Smooth muscle cell (in vitro differentiated cells): ENCODE data around the gene MRPL14. TPM values are rescaled to one million over a fixed set of nuclear protein-coding genes. Genes with fewer than 3 reads are reported as not detected.

Experiments
- DNase-seq: peaks from one replicate; lab custom pipeline; 2025; ENCODE audit not compliant: unreplicated experiment; lab: John Stamatoyannopoulos, UW
- H2AFZ ChIP-seq: fragments of 200-600 bp; sonication (generic); 2 replicates; pipeline ENCODE4 v1.6.0; 2016; ENCODE audit warnings: antibody characterized with exemption, low read depth, mild to moderate bottlenecking
- H3F3A ChIP-seq: fragments of 200-600 bp; sonication (generic); 2 replicates; pipeline ENCODE4 v1.6.0; 2017; ENCODE audit warnings: antibody characterized with exemption, low read depth
- H3K27ac ChIP-seq: fragments of 200-600 bp; sonication (generic); 2 replicates; pipeline ENCODE4 v1.5.1; 2016; ENCODE audit warnings: low read depth, mild to moderate bottlenecking
- H3K27me3 ChIP-seq: fragments of 200-600 bp; sonication (generic); 2 replicates; pipeline ENCODE4 v1.6.1; 2016; ENCODE audit warnings: low read depth, mild to moderate bottlenecking
- H3K36me3 ChIP-seq: fragments of 200-600 bp; sonication (generic); 2 replicates; pipeline ENCODE4 v1.5.1; 2016; ENCODE audit warnings: low read depth
- H3K4me1 ChIP-seq: fragments of 200-600 bp; sonication (generic); 2 replicates; pipeline ENCODE4 v1.5.1; 2016; ENCODE audit warnings: low read depth
- H3K4me2 ChIP-seq: fragments of 200-600 bp; sonication (generic); 2 replicates; pipeline ENCODE4 v1.6.0; 2016; ENCODE audit warnings: mild to moderate bottlenecking
- H3K4me3 ChIP-seq: fragments of 200-600 bp; sonication (generic); 2 replicates; pipeline ENCODE4 v1.5.1; 2016; ENCODE audit warnings: mild to moderate bottlenecking
- H3K79me2 ChIP-seq: fragments of 200-600 bp; sonication (generic); 2 replicates; pipeline ENCODE4 v1.6.0; 2016; ENCODE audit warnings: low read depth, mild to moderate bottlenecking
- H3K9ac ChIP-seq: fragments of 200-600 bp; sonication (generic); 2 replicates; pipeline ENCODE4 v1.6.0; 2016; ENCODE audit warnings: low read depth
- H3K9me3 ChIP-seq: fragments of 200-600 bp; sonication (generic); replicated peaks from 2 replicates; pipeline ENCODE4 v1.5.1; 2016; ENCODE audit warnings: low read depth
- H4K20me1 ChIP-seq: fragments of 200-600 bp; sonication (generic); 2 replicates; pipeline ENCODE4 v1.6.0; 2016; ENCODE audit warnings: low read depth
- WGBS: methylation state at CpG from one replicate; pipeline ENCODE4 v1.1.7; 2016; ENCODE audit warnings: low lambda C conversion rate; 5-methylcytosine and 5-hydroxymethylcytosine counted together
- polyA plus RNA-seq: library from polyadenylated mRNA; unstranded; fragments of >200 nt; fragmentation: Nextera tagmentation; extraction: Ambion mirVana; gene quantifications from 2 replicates; pipeline ENCODE4 v1.2.1, GENCODE V29; 2016
- total RNA-seq: library from RNA; depleted of rRNA; stranded (reverse); fragments of >200 nt; gene quantifications from 2 replicates; pipeline ENCODE4 v1.2.3, GENCODE V29; 2014
- TF ChIP-seq, protein P1 (sequence below): fragments of 200-600 bp; sonication (generic); IDR thresholded peaks from 2 replicates; pipeline ENCODE4 v1.5.1; 2017; ENCODE audit warnings: borderline replicate concordance, mild to moderate bottlenecking, antibody characterized with exemption; ENCODE audit not compliant: insufficient read depth, poor library complexity, severe bottlenecking

Gene MRPL14
- total and polyA plus RNA-seq, 2 experiments from 2014 or later = 53.4 to 97.9 TPM

DNA sequence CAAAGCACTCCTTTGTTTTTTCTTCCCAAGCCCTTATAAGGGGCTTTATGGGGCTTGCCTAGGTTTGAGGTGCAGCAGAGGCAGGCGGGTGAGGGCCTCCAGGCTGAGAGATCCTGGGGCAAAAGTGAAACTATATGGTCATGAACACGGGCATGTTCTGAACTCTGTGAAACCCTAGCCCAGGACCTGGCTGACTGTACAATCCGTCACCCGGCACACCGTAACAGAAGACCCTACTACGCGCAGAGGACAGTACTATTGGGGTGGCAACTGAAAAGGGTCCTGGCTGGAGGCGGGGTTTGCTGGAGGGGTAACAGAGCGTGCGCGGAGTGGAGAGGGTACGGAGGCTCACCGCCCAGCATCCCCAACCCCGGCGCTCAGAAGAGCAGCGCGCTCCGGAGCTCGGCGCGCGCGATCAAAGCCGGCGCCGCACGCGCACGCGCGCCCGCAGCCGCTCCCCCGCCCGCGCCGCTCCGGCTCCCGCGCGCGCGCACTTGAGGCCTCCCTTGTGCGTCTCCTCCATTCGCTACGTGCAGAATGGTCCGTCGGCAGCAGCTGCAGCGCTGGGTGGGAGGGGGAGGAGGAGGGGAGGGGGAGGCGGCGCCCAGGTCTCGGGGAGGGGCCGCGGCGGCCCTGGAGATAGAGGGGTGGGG lies 54.2 kb downstream of the MRPL14 start:
- Histone ChIP-seq H3K4me1 (peaks cover 42% of the 10 kb centered on the region), H3K36me3 (no peaks in the 10 kb centered on the region), H3K27me3 (no peaks in the 10 kb centered on the region), H3K27ac (peak overlapping the region; percentile 96), H2AFZ (no peak overlapping the region), H3K79me2 (no peaks in the 10 kb centered on the region), H3K9me3 (no peaks in the 10 kb centered on the region), H3F3A (peaks cover 29% of the 10 kb centered on the region), H3K4me2 (peak overlapping the region; percentile 81), H3K9ac (peak overlapping the region; percentile 10), H4K20me1 (no peaks in the 10 kb centered on the region), H3K4me3 (peak overlapping the region; percentile 46)
- TF ChIP-seq, protein P1, sequence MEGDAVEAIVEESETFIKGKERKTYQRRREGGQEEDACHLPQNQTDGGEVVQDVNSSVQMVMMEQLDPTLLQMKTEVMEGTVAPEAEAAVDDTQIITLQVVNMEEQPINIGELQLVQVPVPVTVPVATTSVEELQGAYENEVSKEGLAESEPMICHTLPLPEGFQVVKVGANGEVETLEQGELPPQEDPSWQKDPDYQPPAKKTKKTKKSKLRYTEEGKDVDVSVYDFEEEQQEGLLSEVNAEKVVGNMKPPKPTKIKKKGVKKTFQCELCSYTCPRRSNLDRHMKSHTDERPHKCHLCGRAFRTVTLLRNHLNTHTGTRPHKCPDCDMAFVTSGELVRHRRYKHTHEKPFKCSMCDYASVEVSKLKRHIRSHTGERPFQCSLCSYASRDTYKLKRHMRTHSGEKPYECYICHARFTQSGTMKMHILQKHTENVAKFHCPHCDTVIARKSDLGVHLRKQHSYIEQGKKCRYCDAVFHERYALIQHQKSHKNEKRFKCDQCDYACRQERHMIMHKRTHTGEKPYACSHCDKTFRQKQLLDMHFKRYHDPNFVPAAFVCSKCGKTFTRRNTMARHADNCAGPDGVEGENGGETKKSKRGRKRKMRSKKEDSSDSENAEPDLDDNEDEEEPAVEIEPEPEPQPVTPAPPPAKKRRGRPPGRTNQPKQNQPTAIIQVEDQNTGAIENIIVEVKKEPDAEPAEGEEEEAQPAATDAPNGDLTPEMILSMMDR = no peak
- WGBS = 4% methylated on average over 28 of the region's 55 CpGs
- DNase-seq = no peak

DNA sequence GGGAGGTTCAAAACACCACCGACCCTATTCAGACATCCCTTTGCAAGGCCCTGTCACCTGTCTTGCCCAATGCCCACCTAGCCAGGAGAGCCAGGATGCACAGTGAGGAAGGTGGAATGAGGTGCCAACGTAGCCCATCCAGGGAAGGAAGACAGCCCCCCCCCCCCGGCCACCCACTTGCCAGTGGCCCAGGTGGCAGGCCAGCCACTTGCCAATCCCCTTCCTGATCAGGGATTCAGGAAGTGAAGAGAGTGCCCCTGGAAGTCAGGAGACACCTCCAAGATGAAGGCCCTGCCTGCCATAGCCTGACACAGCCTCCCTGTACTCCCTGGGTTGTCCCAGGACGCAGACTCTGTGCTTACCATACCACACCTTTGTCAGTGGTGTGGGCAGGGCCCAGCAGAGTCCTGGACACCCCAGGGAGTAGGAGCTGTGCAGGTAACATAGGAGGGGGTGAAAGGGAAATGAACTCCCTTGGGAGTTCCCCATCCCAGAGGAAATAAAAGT lies 54.7 kb downstream of the MRPL14 start:
- no peaks in the 10 kb centered on the region for H3K27me3 ChIP-seq
- no peak overlapping the region for H2AFZ ChIP-seq
- peak overlapping the region; percentile 46 for H3K4me3 ChIP-seq
- peak overlapping the region; percentile 10 for H3K9ac ChIP-seq
- H3K79me2 ChIP-seq = no peaks in the 10 kb centered on the region
- peak overlapping the region; percentile 96 for H3K27ac ChIP-seq
- H3K4me1 ChIP-seq = peaks cover 42% of the 10 kb centered on the region
- H3K9me3 ChIP-seq = no peaks in the 10 kb centered on the region
- WGBS = 85% methylated on average over 4 of the region's 4 CpGs
- H3F3A ChIP-seq = peaks cover 23% of the 10 kb centered on the region
- H3K36me3 ChIP-seq = no peaks in the 10 kb centered on the region
- H3K4me2 ChIP-seq = peak overlapping the region; percentile 81
- TF ChIP-seq, protein P1 = no peak
- DNase-seq = no peak
- H4K20me1 ChIP-seq = no peaks in the 10 kb centered on the region

DNA sequence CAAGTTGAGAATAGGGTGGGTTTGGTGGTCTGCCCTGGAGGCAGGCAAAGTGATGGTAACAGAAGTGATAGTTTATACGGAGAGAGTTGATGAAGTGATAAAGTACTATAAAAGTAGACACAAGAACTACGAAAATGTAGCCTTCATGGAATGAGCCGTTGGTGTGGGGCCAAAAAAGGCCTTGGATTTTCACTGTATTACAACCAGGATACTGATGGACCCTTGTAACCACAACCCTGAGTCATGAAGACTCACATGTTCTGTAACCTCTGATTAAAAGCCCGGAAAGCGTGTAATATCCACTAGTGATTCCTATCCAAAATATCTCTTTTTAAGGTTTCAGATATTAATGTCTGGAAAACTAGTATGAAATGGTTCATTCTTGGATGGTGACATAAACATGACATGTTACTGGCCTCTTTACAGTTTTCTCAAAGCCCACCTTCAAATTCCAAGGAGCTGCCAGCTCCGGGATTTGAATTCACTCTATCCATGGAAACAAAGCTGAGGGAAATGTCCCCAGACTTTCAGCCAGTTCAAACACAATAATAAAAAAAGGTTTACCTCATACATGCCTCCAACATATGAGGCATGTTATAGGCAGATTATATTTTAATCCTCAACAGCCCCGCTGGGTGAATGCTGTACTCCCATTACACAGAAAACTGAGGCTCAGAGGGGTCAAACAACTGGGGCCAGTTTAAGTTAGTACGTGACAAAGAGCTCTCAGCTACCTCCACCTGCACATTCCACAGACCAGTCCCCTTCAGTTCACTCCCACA lies 55.4 kb downstream of the MRPL14 start:
- no peaks in the 10 kb centered on the region for H4K20me1 ChIP-seq
- peaks cover 42% of the 10 kb centered on the region for H3K4me1 ChIP-seq
- H3K36me3 ChIP-seq = no peaks in the 10 kb centered on the region
- 32% methylated on average over 8 of the region's 8 CpGs for WGBS
- peak overlapping the region; percentile 81 for H3K4me2 ChIP-seq
- no peaks in the 10 kb centered on the region for H3K9me3 ChIP-seq
- no peaks in the 10 kb centered on the region for H3K27me3 ChIP-seq
- peak overlapping the region; percentile 75 for H3K9ac ChIP-seq
- H3K4me3 ChIP-seq = no peak overlapping the region
- H3K79me2 ChIP-seq = no peaks in the 10 kb centered on the region
- H3K27ac ChIP-seq = peak overlapping the region; percentile 96
- H2AFZ ChIP-seq = peak overlapping the region; percentile 25
- DNase-seq = no peak
- TF ChIP-seq, protein P1 = no peak
- H3F3A ChIP-seq = peaks cover 22% of the 10 kb centered on the region
